Colonic mucosa (tissue), 4 donors: ENCODE data around the gene AKT1. TPM values are rescaled to one million over a fixed set of nuclear protein-coding genes. Genes with fewer than 3 reads are reported as not detected.

ENCODE experiments used
- DNase-seq: peaks from one replicate; pipeline ENCODE4 v3.0.0-alpha.2; 2020
- H3K27ac ChIP-seq: fragments of 200-600 bp; one replicate; pipeline ENCODE4 v1.8.0; 2021
- H3K27me3 ChIP-seq: fragments of 200-600 bp; one replicate; pipeline ENCODE4 v1.8.0; 2021
- H3K36me3 ChIP-seq: fragments of 200-600 bp; one replicate; pipeline ENCODE4 v1.8.0; 2021
- H3K4me1 ChIP-seq: fragments of 200-600 bp; one replicate; pipeline ENCODE4 v1.8.0; 2021; ENCODE audit warnings: mild to moderate bottlenecking
- H3K4me3 ChIP-seq: fragments of 200-600 bp; one replicate; pipeline ENCODE4 v1.8.0; 2021
- H3K9ac ChIP-seq, 2 donors: one replicate each; pipeline ENCODE4 v1.7.0; 2013; ENCODE audit warnings: control low read depth in 2 of 2, low read depth in 2 of 2, low read length in 2 of 2
- H3K9me3 ChIP-seq: fragments of 200-600 bp; one replicate; pipeline ENCODE4 v1.8.0; 2021
- intact Hi-C: fragments of 100-400 bp; cut with DNase I; formaldehyde crosslinking; loops from one replicate; pipeline ENCODE4 v1.14.1; 2022
- total RNA-seq, 2 donors: library from RNA; stranded (reverse); fragmentation: NEBNext Ultra II Directional in 1 of 2; extraction: Animal tissue kit (Norgen Biotek cat#: 25700) in 1 of 2; gene quantifications; one replicate each; pipeline ENCODE4 v1.2.1, GENCODE V29; 2021
- TF ChIP-seq, protein P1 (sequence below): fragments of 200-600 bp; IDR thresholded peaks from one replicate; pipeline ENCODE4 v1.8.0; 2022; ENCODE audit warnings: antibody characterized with exemption, mild to moderate bottlenecking
- donor health status: healthy.
- donor health status: DM: no; HTN: no; CAD: no.
- donor health status: DM: no; HTN: no; CAD: no.

The AKT1 gene
- total RNA-seq, 2 donors from 2014 or later, result 117 to 181 TPM

DNA sequence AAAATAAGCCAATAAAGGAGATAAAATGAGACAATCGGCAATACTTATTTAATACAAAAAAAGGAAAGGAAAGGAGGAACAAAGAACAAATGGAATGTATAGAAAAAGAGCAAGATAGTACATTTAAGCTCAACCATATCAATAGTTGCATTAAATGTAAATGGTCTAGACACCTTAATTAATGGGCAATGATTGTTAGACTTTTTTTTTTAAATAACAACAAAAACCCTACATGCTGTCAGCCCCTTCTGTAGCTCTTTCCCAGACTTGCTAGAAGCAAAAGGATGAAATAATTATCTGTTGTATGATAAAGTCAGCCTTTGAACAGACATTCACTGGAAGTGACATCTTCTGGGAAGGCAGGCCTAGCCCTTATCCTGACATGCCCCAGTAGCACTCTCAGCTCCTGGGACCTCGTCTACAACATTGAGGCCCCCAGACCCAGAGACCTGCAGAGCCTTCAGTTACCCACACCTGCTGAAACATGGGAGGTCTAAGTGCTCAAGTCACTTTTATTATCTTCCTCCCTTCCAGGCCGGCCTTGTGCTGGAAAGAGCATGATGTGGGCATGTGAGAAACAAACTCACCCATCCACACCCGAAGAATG lies 29.2 kb downstream of the AKT1 start:
- H3K9ac ChIP-seq, result no peak overlapping the region
- no peak for DNase-seq
- no peak overlapping the region for H3K27ac ChIP-seq
- intact Hi-C loops, result loop anchor here (5.0 kb wide), 1 partner anchor 101 kb away; the partner anchor contains the start of gene CEP170B
- H3K36me3 ChIP-seq, result peaks cover under 1% of the 10 kb centered on the region
- H3K9me3 ChIP-seq, result no peaks in the 10 kb centered on the region
- H3K27me3 ChIP-seq, result no peaks in the 10 kb centered on the region
- H3K4me1 ChIP-seq, result peaks cover 3% of the 10 kb centered on the region
- no peak overlapping the region for H3K4me3 ChIP-seq
- TF ChIP-seq, protein P1, sequence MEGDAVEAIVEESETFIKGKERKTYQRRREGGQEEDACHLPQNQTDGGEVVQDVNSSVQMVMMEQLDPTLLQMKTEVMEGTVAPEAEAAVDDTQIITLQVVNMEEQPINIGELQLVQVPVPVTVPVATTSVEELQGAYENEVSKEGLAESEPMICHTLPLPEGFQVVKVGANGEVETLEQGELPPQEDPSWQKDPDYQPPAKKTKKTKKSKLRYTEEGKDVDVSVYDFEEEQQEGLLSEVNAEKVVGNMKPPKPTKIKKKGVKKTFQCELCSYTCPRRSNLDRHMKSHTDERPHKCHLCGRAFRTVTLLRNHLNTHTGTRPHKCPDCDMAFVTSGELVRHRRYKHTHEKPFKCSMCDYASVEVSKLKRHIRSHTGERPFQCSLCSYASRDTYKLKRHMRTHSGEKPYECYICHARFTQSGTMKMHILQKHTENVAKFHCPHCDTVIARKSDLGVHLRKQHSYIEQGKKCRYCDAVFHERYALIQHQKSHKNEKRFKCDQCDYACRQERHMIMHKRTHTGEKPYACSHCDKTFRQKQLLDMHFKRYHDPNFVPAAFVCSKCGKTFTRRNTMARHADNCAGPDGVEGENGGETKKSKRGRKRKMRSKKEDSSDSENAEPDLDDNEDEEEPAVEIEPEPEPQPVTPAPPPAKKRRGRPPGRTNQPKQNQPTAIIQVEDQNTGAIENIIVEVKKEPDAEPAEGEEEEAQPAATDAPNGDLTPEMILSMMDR, result no peak

DNA sequence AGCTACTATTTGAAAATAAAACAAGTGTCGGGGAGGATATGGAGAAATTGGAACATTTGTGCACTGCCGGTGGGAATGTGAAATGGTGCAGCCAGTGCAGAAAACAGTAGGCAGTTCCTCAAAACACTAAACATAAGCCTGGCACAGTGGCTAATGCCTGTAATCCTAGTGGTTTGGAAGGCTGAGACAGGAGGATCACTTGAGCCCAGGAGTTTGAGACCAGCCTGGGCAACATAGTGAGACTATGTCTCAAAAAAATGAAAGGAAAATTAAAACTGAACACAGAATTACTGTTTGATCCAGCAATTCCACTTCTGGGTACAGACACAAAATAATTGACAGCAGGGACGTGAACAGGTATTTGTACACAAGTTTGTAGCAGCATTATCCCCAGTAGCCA lies 30.0 kb downstream of the AKT1 start:
- TF ChIP-seq, protein P1, result no peak
- intact Hi-C loops, result loop anchor here (5.0 kb wide), 1 partner anchor 102 kb away; the partner anchor contains the start of gene CEP170B
- no peaks in the 10 kb centered on the region for H3K36me3 ChIP-seq
- no peak overlapping the region for H3K9ac ChIP-seq
- no peak for DNase-seq
- H3K9me3 ChIP-seq, result no peaks in the 10 kb centered on the region
- peaks cover 3% of the 10 kb centered on the region for H3K4me1 ChIP-seq
- H3K4me3 ChIP-seq, result no peak overlapping the region
- H3K27me3 ChIP-seq, result no peaks in the 10 kb centered on the region
- H3K27ac ChIP-seq, result no peak overlapping the region

DNA sequence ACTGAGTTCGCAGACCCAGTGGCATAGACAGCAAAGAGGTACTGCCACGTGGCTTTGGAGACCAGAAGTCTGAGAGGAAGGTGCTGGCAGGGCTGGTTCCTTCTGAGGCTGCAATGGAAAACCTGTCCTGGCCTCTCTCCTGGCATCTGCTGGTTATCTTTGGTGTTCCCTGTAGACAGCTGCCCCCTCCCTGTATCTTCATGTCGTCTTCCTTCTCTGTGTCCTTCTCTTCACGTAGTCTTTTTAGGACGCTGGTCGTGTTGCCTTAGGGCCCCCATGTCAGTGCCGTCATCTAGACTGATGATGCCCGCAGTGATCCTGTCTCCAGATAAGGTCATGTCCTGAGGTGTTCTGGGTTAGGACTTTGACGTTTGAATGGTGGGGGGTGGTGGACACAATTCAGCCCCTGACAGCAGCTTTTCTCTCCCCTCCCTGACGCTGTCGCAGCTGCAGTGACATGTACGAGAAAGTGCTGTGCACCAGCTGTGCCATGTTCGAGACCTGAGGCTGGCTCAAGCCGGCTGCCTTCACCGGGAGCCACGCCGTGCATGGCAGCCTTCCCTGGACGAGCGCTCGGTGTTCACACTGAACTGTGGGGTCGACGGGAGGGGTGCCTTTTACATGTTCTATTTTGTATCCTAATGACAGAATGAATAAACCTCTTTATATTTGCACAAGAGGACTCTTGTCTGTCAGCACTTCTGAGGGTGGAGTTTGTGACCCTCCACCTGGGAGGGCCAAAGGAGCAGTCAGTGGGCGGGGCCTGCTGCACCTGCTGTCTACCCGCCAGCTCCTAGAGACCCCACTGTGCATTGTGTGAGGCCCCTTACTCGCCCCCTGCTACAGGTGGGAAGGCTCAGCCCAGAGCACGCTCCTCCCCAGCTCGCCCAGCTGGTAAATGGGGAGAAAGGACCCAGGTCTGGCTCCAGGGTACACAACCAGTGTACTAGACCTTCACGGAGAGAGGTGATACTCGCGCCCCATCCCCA lies 36.3 kb downstream of the AKT1 start:
- Histone ChIP-seq H3K27me3 (no peaks in the 10 kb centered on the region), H3K9ac (no peak overlapping the region), H3K4me1 (peaks cover 2% of the 10 kb centered on the region), H3K27ac (no peak overlapping the region), H3K36me3 (no peaks in the 10 kb centered on the region), H3K9me3 (no peaks in the 10 kb centered on the region), H3K4me3 (no peak overlapping the region)
- DNase-seq, result no peak
- intact Hi-C loops, result no loop called here
- TF ChIP-seq, protein P1, result no peak

DNA sequence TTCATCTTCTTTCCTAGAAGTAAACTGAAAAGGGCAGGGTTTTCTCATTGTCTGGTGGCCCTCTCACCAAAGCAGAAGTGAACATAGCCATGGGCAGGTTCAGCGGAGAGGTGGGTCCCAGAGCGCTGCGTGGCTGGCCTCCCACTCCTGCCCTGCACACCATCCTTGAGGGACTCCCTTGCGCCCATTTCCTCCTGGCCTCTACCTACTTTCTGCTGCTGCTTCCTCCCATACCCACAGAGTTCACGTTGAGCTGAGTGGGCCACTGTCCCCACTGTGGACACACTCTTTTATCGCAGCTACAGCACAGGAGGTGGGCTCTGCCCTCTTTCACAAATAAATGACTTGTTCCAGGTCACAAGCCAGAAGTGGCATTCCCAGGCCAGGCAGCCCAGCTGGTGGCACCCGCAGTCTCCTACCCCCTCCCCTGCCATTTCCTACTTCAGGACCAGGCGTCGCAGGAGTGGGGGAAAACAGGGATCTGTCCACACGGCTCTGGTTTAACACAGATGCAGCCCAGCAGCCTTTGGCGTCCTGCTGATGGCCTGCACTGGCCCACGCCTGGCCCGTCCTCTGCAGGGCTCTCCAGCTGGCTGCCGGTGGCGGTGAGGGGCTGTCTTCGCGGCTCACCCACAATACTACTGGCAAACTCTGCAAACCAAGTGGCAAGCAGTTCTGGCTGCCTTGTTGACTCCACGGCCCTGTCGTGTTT lies 37.7 kb downstream of the AKT1 start:
- no peak overlapping the region for H3K4me3 ChIP-seq
- intact Hi-C loops, result no loop called here
- H3K36me3 ChIP-seq, result no peaks in the 10 kb centered on the region
- no peaks in the 10 kb centered on the region for H3K27me3 ChIP-seq
- no peak for DNase-seq
- TF ChIP-seq, protein P1, result no peak
- no peaks in the 10 kb centered on the region for H3K9me3 ChIP-seq
- peaks cover 4% of the 10 kb centered on the region for H3K4me1 ChIP-seq
- no peak overlapping the region for H3K27ac ChIP-seq
- no peak overlapping the region for H3K9ac ChIP-seq

DNA sequence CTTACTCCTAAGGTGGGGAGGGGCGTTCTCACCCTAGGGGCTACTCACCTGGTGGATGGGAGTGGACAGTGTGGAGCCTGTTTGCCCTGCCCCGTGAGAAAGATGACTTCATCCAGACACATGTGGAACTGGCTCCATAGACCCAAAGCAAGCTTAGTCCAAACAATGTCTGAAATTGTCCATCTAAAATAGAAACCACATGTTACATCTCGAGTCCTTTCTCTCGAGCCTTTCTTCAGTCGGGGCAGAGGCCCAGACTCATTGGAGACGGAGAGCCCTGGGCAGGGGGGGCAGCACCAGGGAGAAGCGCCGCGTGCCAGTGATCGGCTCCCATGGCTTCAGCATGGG lies 38.3 kb downstream of the AKT1 start:
- H3K9ac ChIP-seq, result no peak overlapping the region
- DNase-seq, result no peak
- no peak overlapping the region for H3K4me3 ChIP-seq
- no peaks in the 10 kb centered on the region for H3K9me3 ChIP-seq
- TF ChIP-seq, protein P1, result no peak
- H3K27ac ChIP-seq, result no peak overlapping the region
- no peaks in the 10 kb centered on the region for H3K36me3 ChIP-seq
- peaks cover 5% of the 10 kb centered on the region for H3K4me1 ChIP-seq
- intact Hi-C loops, result no loop called here
- H3K27me3 ChIP-seq, result no peaks in the 10 kb centered on the region
